Measurements from ENCODE around the gene NRXN3. TPM values are rescaled to one million over a fixed set of nuclear protein-coding genes. Genes with fewer than 3 reads are reported as not detected.

NRXN3 gene
- polyA plus RNA-seq, 1 donor from 2014 or later: not detected

DNA sequence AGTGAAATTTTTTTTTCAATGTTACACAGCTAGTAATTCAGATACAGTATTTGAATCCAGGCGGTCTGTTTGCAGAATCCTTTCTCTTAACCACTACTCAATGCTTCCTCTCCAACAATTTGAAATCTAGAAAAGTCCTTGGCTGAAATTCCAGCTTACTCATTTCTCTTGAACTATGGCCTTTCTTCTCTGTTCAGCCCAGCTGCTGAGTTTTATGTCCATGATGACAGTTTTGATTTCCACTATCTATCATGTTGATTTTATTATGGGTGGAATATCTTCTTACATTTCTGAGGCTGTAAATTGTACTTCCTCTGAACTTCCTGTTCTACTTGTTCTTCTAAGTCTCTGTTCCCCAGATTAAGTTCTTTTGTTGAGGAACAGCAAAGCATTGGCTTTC is 1725.8 kb downstream of the NRXN3 start:
- Mint-ChIP-seq H3K27ac (no peak overlapping the region), H3K9me3 (peaks cover 2 to 9% (median 9%) of the 10 kb centered on the region in 3 donors), H3K4me3 (no peak overlapping the region)

DNA sequence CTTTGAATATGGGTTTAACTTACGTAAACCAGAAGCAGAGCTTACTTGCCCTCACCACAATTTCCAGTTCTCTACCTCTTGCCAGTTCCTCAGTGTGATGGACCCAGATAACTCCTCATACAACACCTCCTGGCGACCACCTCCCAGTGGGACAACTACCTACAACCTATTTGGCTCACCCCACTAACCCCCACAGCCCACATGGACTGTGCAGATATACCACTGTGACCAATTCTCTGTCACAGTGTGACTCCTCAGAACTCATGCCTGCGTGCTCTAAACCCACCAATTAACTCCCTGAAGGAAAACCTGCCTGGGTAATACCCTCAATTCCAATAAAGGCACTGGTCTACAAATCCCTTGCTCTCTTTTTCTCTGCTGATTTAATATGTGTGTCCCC is 1729.4 kb downstream of the NRXN3 start:
- Mint-ChIP-seq H3K4me1 (no peaks in the 10 kb centered on the region), H3K9me3 (peaks cover 0 to 11% (median 9%) of the 10 kb centered on the region in 3 donors), H3K27me3 (no peaks in the 10 kb centered on the region), H3K27ac (no peak overlapping the region), H3K36me3 (no peaks in the 10 kb centered on the region), H3K4me3 (no peak overlapping the region)

More for the DNA sequence above, 1725.8 kb downstream of the NRXN3 start:
- Mint-ChIP-seq H3K36me3 (no peaks in the 10 kb centered on the region), H3K4me1 (no peaks in the 10 kb centered on the region), H3K27me3 (no peaks in the 10 kb centered on the region)

- Mint-ChIP-seq H3K4me1 (no peaks in the 10 kb centered on the region), H3K36me3 (no peaks in the 10 kb centered on the region), H3K27me3 (no peaks in the 10 kb centered on the region), H3K4me3 (no peak overlapping the region), H3K9me3 (peaks cover 0 to 18% (median 7%) of the 10 kb centered on the region in 3 donors), H3K27ac (no peak overlapping the region)
Measured at GRCh38 chr14:79904497-79904896, 1734.3 kb downstream of the NRXN3 start.

DNA sequence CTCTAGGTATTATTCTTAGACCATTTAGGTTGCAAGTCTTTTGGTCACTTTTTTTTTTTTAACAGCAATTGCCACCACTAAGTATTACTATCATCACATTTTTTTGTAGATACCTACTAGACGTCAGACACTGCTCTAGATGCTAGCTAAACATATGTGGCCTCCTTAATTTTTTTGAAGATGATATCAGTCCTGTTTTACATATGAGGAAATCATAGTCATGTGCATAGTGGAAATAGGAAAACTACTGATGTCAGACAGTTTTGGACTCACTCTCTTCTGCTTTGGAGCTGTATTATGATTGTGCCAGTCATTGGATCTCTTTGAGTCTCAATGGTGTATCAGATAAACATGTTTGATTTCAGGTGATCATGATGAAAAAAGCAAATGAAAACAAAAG is 1736.8 kb downstream of the NRXN3 start:
- Mint-ChIP-seq H3K9me3 (peaks cover 0 to 9% (median 5%) of the 10 kb centered on the region in 3 donors), H3K27ac (no peak overlapping the region), H3K27me3 (no peaks in the 10 kb centered on the region), H3K36me3 (no peaks in the 10 kb centered on the region), H3K4me1 (no peaks in the 10 kb centered on the region), H3K4me3 (no peak overlapping the region)

DNA sequence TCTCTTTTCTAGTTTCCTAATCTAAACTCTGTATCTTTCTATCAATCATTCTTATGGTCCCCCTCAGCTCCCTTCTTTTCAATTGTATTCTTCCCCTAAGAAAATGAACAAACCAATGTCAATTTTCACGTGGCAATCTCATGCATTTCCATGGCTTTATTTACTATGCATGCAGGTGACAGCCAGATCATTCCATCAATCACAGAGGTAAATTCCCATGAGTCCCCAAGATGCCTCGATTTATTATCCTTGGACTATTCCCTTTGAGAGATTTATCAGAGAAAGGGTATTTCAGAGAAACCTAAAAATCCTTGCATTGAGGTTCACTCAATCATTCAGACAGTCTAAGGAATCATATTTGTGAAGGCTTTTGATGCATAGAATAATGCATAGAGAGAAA is 1739.9 kb downstream of the NRXN3 start:
- Mint-ChIP-seq H3K4me1 (peaks cover 0 to 4% (median 0%) of the 10 kb centered on the region in 3 donors), H3K27ac (no peak overlapping the region), H3K36me3 (no peaks in the 10 kb centered on the region), H3K4me3 (no peak overlapping the region), H3K9me3 (peaks cover 0 to 21% (median 6%) of the 10 kb centered on the region in 3 donors), H3K27me3 (no peaks in the 10 kb centered on the region)

DNA sequence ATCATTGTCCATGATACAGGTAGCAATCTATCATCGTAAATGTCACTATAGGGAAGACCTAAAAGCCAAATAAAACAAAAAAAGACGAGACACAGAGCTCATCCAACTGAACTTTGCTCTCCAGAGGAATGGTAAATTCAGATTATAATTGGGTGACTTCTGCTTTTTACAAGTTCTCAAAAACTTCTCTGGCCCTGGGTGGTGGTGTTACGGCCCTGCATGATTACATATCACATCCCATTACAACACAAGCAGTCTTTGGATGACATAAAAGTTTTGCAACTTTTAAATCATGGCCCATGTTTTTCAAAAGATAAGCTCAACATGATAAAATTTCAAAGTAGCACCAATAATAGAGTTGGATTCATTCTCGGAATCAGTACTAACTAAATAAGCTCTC is 1741.6 kb downstream of the NRXN3 start:
- Mint-ChIP-seq H3K36me3 (no peaks in the 10 kb centered on the region), H3K27me3 (no peaks in the 10 kb centered on the region), H3K27ac (no peak overlapping the region), H3K4me1 (peaks cover 0 to 4% (median 0%) of the 10 kb centered on the region in 3 donors), H3K4me3 (no peak overlapping the region), H3K9me3 (peaks cover 0 to 17% (median 4%) of the 10 kb centered on the region in 3 donors)

DNA sequence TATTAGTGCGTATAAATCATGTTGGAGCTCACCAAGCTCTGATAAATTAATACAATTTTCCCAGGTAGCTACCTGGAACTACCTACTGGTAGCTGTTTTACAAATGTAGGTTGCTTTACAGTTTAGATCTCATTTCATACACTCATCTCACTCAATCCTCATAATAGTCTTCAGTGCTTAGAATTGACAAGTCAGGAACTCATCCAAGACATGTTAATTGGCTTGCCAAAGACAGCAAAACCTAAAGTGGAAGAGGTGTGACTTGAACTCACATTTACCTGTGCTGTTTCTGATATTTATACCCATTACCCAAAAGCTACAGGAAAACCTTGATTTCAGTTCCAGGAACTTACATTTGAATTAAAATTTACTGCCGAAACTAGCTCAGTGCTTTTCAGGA is 1744.4 kb downstream of the NRXN3 start:
- no peaks in the 10 kb centered on the region for H3K36me3 Mint-ChIP-seq
- peaks cover 0 to 4% (median 0%) of the 10 kb centered on the region in 3 donors for H3K4me1 Mint-ChIP-seq
- no peak overlapping the region for H3K4me3 Mint-ChIP-seq
- peaks cover 0 to 11% (median 10%) of the 10 kb centered on the region in 3 donors for H3K9me3 Mint-ChIP-seq
- no peak overlapping the region for H3K27ac Mint-ChIP-seq
- H3K27me3 Mint-ChIP-seq: no peaks in the 10 kb centered on the region

DNA sequence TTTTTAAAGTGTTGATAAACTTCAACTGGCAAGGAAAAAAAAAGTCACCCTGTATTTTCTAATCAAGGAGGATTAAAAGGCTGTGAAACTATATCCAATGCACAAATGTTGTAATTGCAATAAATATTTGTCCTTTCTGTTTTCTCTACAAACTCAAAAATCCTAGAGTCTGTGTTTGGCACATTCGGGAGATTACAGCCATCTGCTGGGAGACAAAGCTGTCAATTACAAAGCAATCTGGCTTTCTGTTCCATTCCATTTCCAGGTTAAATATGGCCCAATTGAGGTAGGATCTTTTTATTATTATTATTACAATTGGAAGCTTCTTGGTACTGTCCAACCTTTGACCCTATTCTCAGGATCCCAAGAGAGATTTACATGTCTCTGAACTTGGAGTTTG is 1745.2 kb downstream of the NRXN3 start:
- Mint-ChIP-seq H3K27me3 (no peaks in the 10 kb centered on the region), H3K27ac (no peak overlapping the region), H3K4me3 (no peak overlapping the region), H3K9me3 (peaks cover 0 to 11% (median 9%) of the 10 kb centered on the region in 3 donors), H3K36me3 (no peaks in the 10 kb centered on the region), H3K4me1 (peaks cover 0 to 4% (median 0%) of the 10 kb centered on the region in 3 donors)

DNA sequence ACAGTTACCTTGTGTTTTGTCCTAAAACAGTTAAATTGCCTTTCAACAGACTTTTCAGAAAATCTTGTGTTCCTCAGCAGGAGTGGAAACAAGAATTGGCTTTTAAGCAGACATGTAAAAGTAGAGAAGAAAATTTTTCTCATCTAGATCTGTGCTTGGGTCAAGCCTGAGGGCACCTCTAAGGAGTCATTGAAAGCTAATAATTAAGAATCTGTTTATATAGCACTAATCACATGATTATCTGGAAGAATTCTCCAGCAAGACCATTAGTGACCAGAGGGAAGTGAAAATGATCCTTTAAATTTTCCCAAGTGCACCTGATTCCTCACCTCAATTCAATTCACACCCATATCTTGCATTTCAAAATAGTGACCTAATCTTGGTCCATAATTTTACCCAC is 1746.1 kb downstream of the NRXN3 start:
- Mint-ChIP-seq H3K4me3 (no peak overlapping the region), H3K9me3 (peaks cover 0 to 17% (median 8%) of the 10 kb centered on the region in 3 donors), H3K27me3 (no peaks in the 10 kb centered on the region), H3K36me3 (no peaks in the 10 kb centered on the region), H3K27ac (no peak overlapping the region), H3K4me1 (peaks cover 0 to 4% (median 0%) of the 10 kb centered on the region in 3 donors)

DNA sequence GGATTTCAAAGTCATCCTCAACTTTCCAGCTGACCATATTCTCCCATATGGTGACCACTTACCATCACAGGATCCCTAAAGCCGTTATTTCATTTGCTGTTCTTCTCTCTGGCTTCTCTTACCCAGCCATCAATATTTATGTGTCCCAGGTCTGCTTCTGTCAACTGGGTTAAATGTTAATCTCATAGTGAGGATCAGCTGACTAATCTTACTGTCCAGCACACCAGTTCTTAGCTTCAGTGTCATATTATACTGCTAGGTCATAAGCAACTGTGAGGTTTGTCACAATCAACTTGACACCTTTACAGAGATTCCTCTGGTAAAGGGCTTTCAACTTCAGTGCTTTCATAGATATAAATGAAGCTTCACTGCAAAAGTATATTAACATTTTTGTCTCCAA is 1746.7 kb downstream of the NRXN3 start:
- Mint-ChIP-seq H3K4me3 (no peak overlapping the region), H3K27me3 (no peaks in the 10 kb centered on the region), H3K9me3 (peaks cover 0 to 19% (median 8%) of the 10 kb centered on the region in 3 donors), H3K36me3 (no peaks in the 10 kb centered on the region), H3K4me1 (peaks cover 0 to 4% (median 0%) of the 10 kb centered on the region in 3 donors), H3K27ac (no peak overlapping the region)
